Ectodermal cell (in vitro differentiated cells): ENCODE data around the gene MPP1.
A peak's percentile ranks its signal among the peaks of the same experiment; 100 is the strongest.

Experiments used
- H3K27ac ChIP-seq: 2 replicates; pipeline ENCODE4 v1.7.0; 2013; ENCODE audit warnings: mild to moderate bottlenecking, low read depth, low read length; ENCODE audit not compliant: insufficient read depth, poor library complexity, severe bottlenecking
- H3K27me3 ChIP-seq: 2 replicates; pipeline ENCODE4 v1.7.0; 2013; ENCODE audit warnings: mild to moderate bottlenecking, low read length; ENCODE audit not compliant: insufficient read depth, control insufficient read depth, poor library complexity, severe bottlenecking
- H3K36me3 ChIP-seq: one replicate; pipeline ENCODE4 v1.7.0; 2013; ENCODE audit warnings: low read length; ENCODE audit not compliant: control insufficient read depth, insufficient read depth
- H3K4me1 ChIP-seq: one replicate; pipeline ENCODE4 v1.7.0; 2013; ENCODE audit warnings: low read length; ENCODE audit not compliant: control insufficient read depth, insufficient read depth
- H3K4me3 ChIP-seq: 2 replicates; pipeline ENCODE4 v1.7.0; 2013; ENCODE audit warnings: low read depth, low read length, control low read depth; ENCODE audit not compliant: insufficient read depth
- H3K9me3 ChIP-seq: 2 replicates; pipeline ENCODE4 v1.7.0; 2013; ENCODE audit warnings: mild to moderate bottlenecking, low read length, moderate library complexity; ENCODE audit not compliant: control insufficient read depth
- WGBS, 2 experiments: methylation state at CpG; one replicate each; pipeline ENCODE4 v1.1.7; 2013; ENCODE audit warnings: missing lambda C conversion rate in 2 of 2; 5-methylcytosine and 5-hydroxymethylcytosine counted together

MPP1 gene

GRCh38 chrX:154815274-154815818 lies 10.1 kb upstream of the MPP1 start:
- no peak overlapping the region for H3K4me3 ChIP-seq
- H3K27ac ChIP-seq = no peak overlapping the region
- WGBS, 2 experiments = 85 to 92% methylated on average over 1 to 4 of the region's 5 CpGs
- H3K36me3 ChIP-seq = no peaks in the 10 kb centered on the region
- H3K4me1 ChIP-seq = no peaks in the 10 kb centered on the region
- no peaks in the 10 kb centered on the region for H3K9me3 ChIP-seq
- no peaks in the 10 kb centered on the region for H3K27me3 ChIP-seq

- H3K36me3 ChIP-seq = no peaks in the 10 kb centered on the region
- no peaks in the 10 kb centered on the region for H3K4me1 ChIP-seq
- H3K27me3 ChIP-seq = no peaks in the 10 kb centered on the region
- H3K9me3 ChIP-seq = no peaks in the 10 kb centered on the region
- WGBS, 2 experiments = 13 to 27% methylated on average over 1 of the region's 1 CpG
- H3K4me3 ChIP-seq = no peak overlapping the region
- no peak overlapping the region for H3K27ac ChIP-seq
These were observed 8.5 kb upstream of the MPP1 start for GRCh38 chrX:154813801-154814200.

GRCh38 chrX:154812341-154813101 lies 7.2 kb upstream of the MPP1 start:
- H3K36me3 ChIP-seq = no peaks in the 10 kb centered on the region
- 63 to 100% methylated on average over 1 to 2 of the region's 2 CpGs for WGBS, 2 experiments
- H3K4me3 ChIP-seq = no peak overlapping the region
- no peaks in the 10 kb centered on the region for H3K9me3 ChIP-seq
- peaks cover 5% of the 10 kb centered on the region for H3K27me3 ChIP-seq
- no peaks in the 10 kb centered on the region for H3K4me1 ChIP-seq
- H3K27ac ChIP-seq = no peak overlapping the region

- Histone ChIP-seq H3K27me3 (peaks cover 25% of the 10 kb centered on the region), H3K4me1 (no peaks in the 10 kb centered on the region), H3K36me3 (no peaks in the 10 kb centered on the region), H3K27ac (no peak overlapping the region), H3K9me3 (no peaks in the 10 kb centered on the region), H3K4me3 (no peak overlapping the region)
- 89 to 100% methylated on average over 1 of the region's 1 CpG for WGBS, 2 experiments
These were observed 4.8 kb upstream of the MPP1 start for GRCh38 chrX:154809939-154810665.

GRCh38 chrX:154806837-154807501 lies 1.7 kb upstream of the MPP1 start:
- no peaks in the 10 kb centered on the region for H3K9me3 ChIP-seq
- H3K4me3 ChIP-seq = no peak overlapping the region
- no peaks in the 10 kb centered on the region for H3K4me1 ChIP-seq
- peaks cover 56% of the 10 kb centered on the region for H3K27me3 ChIP-seq
- H3K36me3 ChIP-seq = no peaks in the 10 kb centered on the region
- no peak overlapping the region for H3K27ac ChIP-seq
- 90 to 95% methylated on average over 5 of the region's 5 CpGs for WGBS, 2 experiments

GRCh38 chrX:154805696-154806091 lies 409 bp upstream of the MPP1 start:
- no peaks in the 10 kb centered on the region for H3K36me3 ChIP-seq
- no peaks in the 10 kb centered on the region for H3K4me1 ChIP-seq
- H3K9me3 ChIP-seq = no peaks in the 10 kb centered on the region
- H3K4me3 ChIP-seq = peak overlapping the region; percentile 25
- 18 to 19% methylated on average over 13 of the region's 13 CpGs for WGBS, 2 experiments
- H3K27ac ChIP-seq = no peak overlapping the region
- peaks cover 69% of the 10 kb centered on the region for H3K27me3 ChIP-seq

- WGBS, 2 experiments = 51 to 62% methylated on average over 7 of the region's 7 CpGs
- H3K27ac ChIP-seq = no peak overlapping the region
- no peaks in the 10 kb centered on the region for H3K4me1 ChIP-seq
- no peaks in the 10 kb centered on the region for H3K36me3 ChIP-seq
- H3K4me3 ChIP-seq = no peak overlapping the region
- peaks cover 78% of the 10 kb centered on the region for H3K27me3 ChIP-seq
- H3K9me3 ChIP-seq = no peaks in the 10 kb centered on the region
These were observed 876 bp downstream of the MPP1 start for GRCh38 chrX:154804261-154804956.

- H3K4me3 ChIP-seq = no peak overlapping the region
- H3K27me3 ChIP-seq = peaks cover 90% of the 10 kb centered on the region
- H3K27ac ChIP-seq = no peak overlapping the region
- H3K36me3 ChIP-seq = no peaks in the 10 kb centered on the region
- no peaks in the 10 kb centered on the region for H3K9me3 ChIP-seq
- H3K4me1 ChIP-seq = no peaks in the 10 kb centered on the region
- 74 to 81% methylated on average over 2 of the region's 2 CpGs for WGBS, 2 experiments
These were observed 2.3 kb downstream of the MPP1 start for GRCh38 chrX:154802947-154803346.

- peaks cover 94% of the 10 kb centered on the region for H3K27me3 ChIP-seq
- 84 to 91% methylated on average over 8 of the region's 8 CpGs for WGBS, 2 experiments
- H3K4me3 ChIP-seq = no peak overlapping the region
- H3K36me3 ChIP-seq = no peaks in the 10 kb centered on the region
- no peaks in the 10 kb centered on the region for H3K9me3 ChIP-seq
- H3K27ac ChIP-seq = no peak overlapping the region
- H3K4me1 ChIP-seq = no peaks in the 10 kb centered on the region
These were observed 4.6 kb downstream of the MPP1 start for GRCh38 chrX:154800478-154801210.
